CD4-positive, alpha-beta T cell (primary cell): Measurements from ENCODE around the gene HACD1. TPM values are rescaled to one million over a fixed set of nuclear protein-coding genes. Genes with fewer than 3 reads are reported as not detected.
A peak's percentile ranks its signal among the peaks of the same experiment; 100 is the strongest.

Source experiments
- ATAC-seq: fragments of 200-7000 bp; cut with Tn5 transposase; one replicate; pipeline ENCODE4 v1.10.0; 2022; ENCODE audit warnings: mild to moderate bottlenecking; ENCODE audit not compliant: poor library complexity
- CTCF ChIA-PET: fragments of 350-600 bp; sonication (Branson Sonifier 250); formaldehyde crosslinking; loops from one replicate; lab custom pipeline; 2021; ENCODE audit warnings: antibody characterized with exemption, inconsistent platforms; lab: Charles Lee
- POLR2A ChIA-PET: fragments of 350-600 bp; sonication (Branson Sonifier 250); formaldehyde crosslinking; loops from one replicate; lab custom pipeline; 2021; ENCODE audit warnings: antibody characterized with exemption, inconsistent platforms; lab: Charles Lee
- DNase-seq, 14 experiments: peaks; one replicate each; pipeline ENCODE4 v3.0.0-alpha.2; 2013 to 2020; ENCODE audit warnings: mixed read lengths in 2 of 14
- H3K27ac ChIP-seq, 2 donors: one replicate each; pipeline versions ENCODE4 v1.5.1 to v1.7.0; 2013; ENCODE audit warnings: low read length in 2 of 2, low read depth in 1 of 2, mild to moderate bottlenecking in 1 of 2
- H3K27me3 ChIP-seq, 2 experiments: 1 replicate in 1 of 2; 2 replicates in 1 of 2; pipeline versions ENCODE4 v1.6.1 to v1.7.0; 2013; ENCODE audit warnings: low read length in 2 of 2, control low read depth in 1 of 2, mild to moderate bottlenecking in 1 of 2, moderate library complexity in 1 of 2; ENCODE audit not compliant: insufficient read depth in 2 of 2, control insufficient read depth in 1 of 2
- H3K36me3 ChIP-seq: one replicate; pipeline ENCODE4 v1.6.1; 2013; ENCODE audit warnings: low read length, control low read depth; ENCODE audit not compliant: insufficient read depth
- H3K4me1 ChIP-seq: one replicate; pipeline ENCODE4 v1.6.1; 2013; ENCODE audit warnings: low read length, control low read depth; ENCODE audit not compliant: insufficient read depth
- H3K4me3 ChIP-seq: one replicate; pipeline ENCODE4 v1.5.1; 2013; ENCODE audit warnings: mild to moderate bottlenecking, low read length, moderate library complexity
- H3K9me3 ChIP-seq, 2 experiments: 1 replicate in 1 of 2; 2 replicates in 1 of 2; pipeline versions ENCODE4 v1.6.1 to v1.7.0; 2013; ENCODE audit warnings: low read length in 2 of 2, mild to moderate bottlenecking in 2 of 2, control low read depth in 1 of 2, moderate library complexity in 1 of 2; ENCODE audit not compliant: control insufficient read depth in 1 of 2, insufficient read depth in 1 of 2
- H3K27ac Mint-ChIP-seq: one replicate; pipeline ENCODE4 v1.8.0; 2020; ENCODE audit warnings: mixed read lengths
- H3K27me3 Mint-ChIP-seq: one replicate; pipeline ENCODE4 v1.8.0; 2021; ENCODE audit warnings: mixed read lengths
- H3K36me3 Mint-ChIP-seq: one replicate; pipeline ENCODE4 v1.8.0; 2021; ENCODE audit warnings: low read depth, mixed read lengths
- H3K4me1 Mint-ChIP-seq: one replicate; pipeline ENCODE4 v1.8.0; 2021; ENCODE audit warnings: low read depth, mixed read lengths
- H3K4me3 Mint-ChIP-seq: one replicate; pipeline ENCODE4 v1.8.0; 2020; ENCODE audit warnings: mild to moderate bottlenecking, mixed read lengths
- H3K9me3 Mint-ChIP-seq: one replicate; pipeline ENCODE4 v1.8.0; 2020; ENCODE audit warnings: mixed read lengths
- intact Hi-C, 2 experiments: fragments of 100-400 bp; cut with DNase I in 1 of 2; cut with micrococcal nuclease in 1 of 2; formaldehyde crosslinking; loops; one replicate each; pipeline versions ENCODE4 v1.15.1 to v1.9.0; 2023 to 2025; cut with DNase I, micrococcal nuclease
- total RNA-seq, 174 experiments: library from RNA in 2 of 174; stranded (reverse) in 2 of 174; gene quantifications; one replicate each; pipeline ENCODE4 v1.2.3 and lab custom pipeline; 2021 to 2026
- TF ChIP-seq, protein P1 (sequence below): fragments of 200-600 bp; IDR thresholded peaks from one replicate; pipeline ENCODE4 v1.8.0; 2022; ENCODE audit warnings: antibody characterized with exemption, mild to moderate bottlenecking

Gene HACD1
- total RNA-seq, 2 experiments from 2014 or later: 0.75 to 0.77 TPM

- ChIA-PET CTCF (interaction anchor here (0.7 kb wide), 1 partner anchor 635 kb away, joined by 3 read pairs; no protein-coding TSS in a partner anchor), POLR2A (no interaction called here)
- Mint-ChIP-seq H3K27me3 (no peaks in the 10 kb centered on the region), H3K4me1 (peaks cover 89% of the 10 kb centered on the region), H3K36me3 (peaks cover 71% of the 10 kb centered on the region), H3K9me3 (peaks cover 3% of the 10 kb centered on the region), H3K4me3 (peak overlapping the region; percentile 40), H3K27ac (peak overlapping the region; percentile 84)
- no peak for ATAC-seq
- peaks cover 15% of the 10 kb centered on the region for H3K36me3 ChIP-seq
- DNase-seq: no peak
- H3K9me3 ChIP-seq: peaks cover 0 to 14% of the 10 kb centered on the region in 2 experiments
- intact Hi-C loops: loop anchor here in 1 of 2 experiments (5.0 kb wide), 1 partner anchor 47 kb away; no protein-coding TSS in a partner anchor
- H3K27ac ChIP-seq: no peak overlapping the region
- no peaks in the 10 kb centered on the region for H3K27me3 ChIP-seq
- H3K4me1 ChIP-seq: peaks cover 25% of the 10 kb centered on the region
- TF ChIP-seq, protein P1, sequence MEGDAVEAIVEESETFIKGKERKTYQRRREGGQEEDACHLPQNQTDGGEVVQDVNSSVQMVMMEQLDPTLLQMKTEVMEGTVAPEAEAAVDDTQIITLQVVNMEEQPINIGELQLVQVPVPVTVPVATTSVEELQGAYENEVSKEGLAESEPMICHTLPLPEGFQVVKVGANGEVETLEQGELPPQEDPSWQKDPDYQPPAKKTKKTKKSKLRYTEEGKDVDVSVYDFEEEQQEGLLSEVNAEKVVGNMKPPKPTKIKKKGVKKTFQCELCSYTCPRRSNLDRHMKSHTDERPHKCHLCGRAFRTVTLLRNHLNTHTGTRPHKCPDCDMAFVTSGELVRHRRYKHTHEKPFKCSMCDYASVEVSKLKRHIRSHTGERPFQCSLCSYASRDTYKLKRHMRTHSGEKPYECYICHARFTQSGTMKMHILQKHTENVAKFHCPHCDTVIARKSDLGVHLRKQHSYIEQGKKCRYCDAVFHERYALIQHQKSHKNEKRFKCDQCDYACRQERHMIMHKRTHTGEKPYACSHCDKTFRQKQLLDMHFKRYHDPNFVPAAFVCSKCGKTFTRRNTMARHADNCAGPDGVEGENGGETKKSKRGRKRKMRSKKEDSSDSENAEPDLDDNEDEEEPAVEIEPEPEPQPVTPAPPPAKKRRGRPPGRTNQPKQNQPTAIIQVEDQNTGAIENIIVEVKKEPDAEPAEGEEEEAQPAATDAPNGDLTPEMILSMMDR: no peak
- H3K4me3 ChIP-seq: no peak overlapping the region
These were observed 33.2 kb upstream of the HACD1 start for GRCh38 chr10:17650416-17650815.

GRCh38 chr10:17649836-17650235 lies 32.7 kb upstream of the HACD1 start:
- Mint-ChIP-seq H3K4me3 (no peak overlapping the region), H3K27ac (peak overlapping the region; percentile 84)

DNA sequence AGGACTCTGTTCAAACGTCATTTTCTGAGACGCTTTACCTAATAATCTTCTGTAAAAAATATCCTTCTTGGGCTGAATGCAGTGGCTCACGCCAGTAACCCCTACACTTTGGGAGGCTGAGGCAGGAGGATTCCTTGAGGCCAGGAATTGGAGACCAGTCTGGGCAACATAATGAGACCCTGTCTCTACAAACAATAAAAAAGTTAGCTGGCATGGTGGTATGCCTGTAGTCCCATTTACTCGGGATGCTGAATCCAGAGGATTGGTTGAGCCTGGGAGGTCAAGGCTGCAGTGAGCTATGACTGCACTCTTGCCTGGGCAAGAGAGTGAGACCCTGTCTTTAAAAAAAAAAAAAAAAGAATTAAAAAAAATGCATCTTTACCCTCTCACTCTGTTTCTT lies 31.9 kb upstream of the HACD1 start:
- peaks cover 3% of the 10 kb centered on the region for H3K9me3 Mint-ChIP-seq
- H3K4me1 ChIP-seq: peaks cover 34% of the 10 kb centered on the region
- H3K4me3 ChIP-seq: peak overlapping the region; percentile 33
- H3K36me3 ChIP-seq: peaks cover 15% of the 10 kb centered on the region
- no peaks in the 10 kb centered on the region for H3K27me3 Mint-ChIP-seq
- intact Hi-C loops: loop anchor here in 1 of 2 experiments (5.0 to 10.0 kb wide), 2 partner anchors 1006 to 1212 kb away; partner anchors contain the start of genes ARL5B, NSUN6 and PTER
- peak overlapping the region; percentile 85 for H3K4me3 Mint-ChIP-seq
- POLR2A ChIA-PET: interaction anchor here (0.8 to 3.0 kb wide), 3 partner anchors 10 to 55 kb away, joined by 3 to 12 read pairs (median 3); no protein-coding TSS in a partner anchor
- ATAC-seq (no peak), DNase-seq (no peak)
- peaks cover 67% of the 10 kb centered on the region for H3K36me3 Mint-ChIP-seq
- H3K4me1 Mint-ChIP-seq: peaks cover 92% of the 10 kb centered on the region
- H3K9me3 ChIP-seq: peaks cover 0 to 14% of the 10 kb centered on the region in 2 experiments
- no peaks in the 10 kb centered on the region for H3K27me3 ChIP-seq
- H3K27ac Mint-ChIP-seq: peak overlapping the region; percentile 84
- CTCF ChIA-PET: no interaction called here
- peak overlapping the region in 1 of 2 donors; percentile 36 for H3K27ac ChIP-seq
- TF ChIP-seq, protein P1: no peak

More at GRCh38 chr10:17649836-17650235, 32.7 kb upstream of the HACD1 start:
- peaks cover 89% of the 10 kb centered on the region for H3K4me1 Mint-ChIP-seq
- CTCF ChIA-PET: no interaction called here
- H3K9me3 ChIP-seq: peaks cover 0 to 14% of the 10 kb centered on the region in 2 experiments
- peaks cover 3% of the 10 kb centered on the region for H3K9me3 Mint-ChIP-seq
- H3K4me1 ChIP-seq: peaks cover 28% of the 10 kb centered on the region
- TF ChIP-seq, protein P1: no peak
- H3K36me3 Mint-ChIP-seq: peaks cover 65% of the 10 kb centered on the region
- no peak for ATAC-seq
- no peak overlapping the region for H3K27ac ChIP-seq
- DNase-seq: no peak
- H3K36me3 ChIP-seq: peaks cover 15% of the 10 kb centered on the region
- intact Hi-C loops: loop anchor here in 1 of 2 experiments (5.0 to 10.0 kb wide), 3 partner anchors 47 to 1213 kb away; partner anchors contain the start of genes ARL5B, NSUN6 and PTER
- POLR2A ChIA-PET: no interaction called here
- H3K27me3 Mint-ChIP-seq: no peaks in the 10 kb centered on the region
- no peaks in the 10 kb centered on the region for H3K27me3 ChIP-seq
- no peak overlapping the region for H3K4me3 ChIP-seq
